Measurements from ENCODE around the gene ST3GAL3. TPM values are rescaled to one million over a fixed set of nuclear protein-coding genes. Genes with fewer than 3 reads are reported as not detected.

Gene ST3GAL3
- total RNA-seq, 1 experiment from 2014 or later: 26.0 TPM

- no peaks in the 10 kb centered on the region for H3K9me3 ChIP-seq (ENCODE audit: control insufficient read depth, insufficient read depth, low read depth, low read length)
- in situ Hi-C loops (cut with HindIII; ENCODE audit: low pct_unique_long_range_greater_than_20kb, low sequenced_read_pairs): no loop called here
- no TSS peak for BruUV-seq (replicated peaks)
- CTCF ChIA-PET: no interaction called here
- no peak overlapping the region for H3K4me3 ChIP-seq (ENCODE audit: low read depth in 2 of 2, low read length in 2 of 2)
- H3K27me3 ChIP-seq (ENCODE audit: control insufficient read depth, insufficient read depth, low read length): no peaks in the 10 kb centered on the region
- no peak overlapping the region for H3K27ac ChIP-seq (ENCODE audit: low read length)
- no peaks in the 10 kb centered on the region for H3K4me1 ChIP-seq (ENCODE audit: control insufficient read depth, insufficient read depth, low read length)
- ATAC-seq (no peak), DNase-seq (ENCODE audit: low read depth, low spot score) (no peak)
- peaks cover 3% of the 10 kb centered on the region for H3K36me3 ChIP-seq (ENCODE audit: control insufficient read depth, insufficient read depth, low read length)
- POLR2A ChIA-PET: no interaction called here
- intact Hi-C loops (cut with micrococcal nuclease; ENCODE audit: unreplicated experiment): no loop called here
- TF ChIP-seq CTCF (IDR thresholded peaks at IDR 0.05): no peak
- no peak for TF ChIP-seq POLR2AphosphoS5 (IDR thresholded peaks at IDR 0.05; ENCODE audit: low read depth, low read length)
- no peak for TF ChIP-seq SIN3A (IDR thresholded peaks at IDR 0.05; ENCODE audit: borderline replicate concordance, insufficient read depth, low read depth, low read length)
- no peak for TF ChIP-seq REST (IDR thresholded peaks at IDR 0.05; ENCODE audit: insufficient read depth in 1 of 2, low read depth in 2 of 2, low read length in 1 of 2)
- no peak for TF ChIP-seq TCF7L2 (IDR thresholded peaks at IDR 0.05; ENCODE audit: low read depth, low read length)
Measured at GRCh38 chr1:43956234-43956633, 248.9 kb downstream of the ST3GAL3 start.

- in situ Hi-C loops (cut with HindIII; ENCODE audit: low pct_unique_long_range_greater_than_20kb, low sequenced_read_pairs) (no loop called here), intact Hi-C loops (cut with micrococcal nuclease; ENCODE audit: unreplicated experiment) (no loop called here)
- H3K4me3 ChIP-seq (ENCODE audit: low read depth in 2 of 2, low read length in 2 of 2): no peak overlapping the region
- H3K4me1 ChIP-seq (ENCODE audit: control insufficient read depth, insufficient read depth, low read length): no peaks in the 10 kb centered on the region
- no peak for ATAC-seq
- BruUV-seq (replicated peaks): no TSS peak
- CTCF ChIA-PET: no interaction called here
- H3K27me3 ChIP-seq (ENCODE audit: control insufficient read depth, insufficient read depth, low read length): no peaks in the 10 kb centered on the region
- POLR2A ChIA-PET: interaction anchor here (0.6 kb wide), 1 partner anchor 36 kb away, joined by 7 read pairs; no protein-coding TSS in a partner anchor
- H3K36me3 ChIP-seq (ENCODE audit: control insufficient read depth, insufficient read depth, low read length): peaks cover 3% of the 10 kb centered on the region
- TF ChIP-seq CTCF (IDR thresholded peaks at IDR 0.05) (no peak), POLR2AphosphoS5 (IDR thresholded peaks at IDR 0.05; ENCODE audit: low read depth, low read length) (no peak), REST (IDR thresholded peaks at IDR 0.05; ENCODE audit: insufficient read depth in 1 of 2, low read depth in 2 of 2, low read length in 1 of 2) (no peak), SIN3A (IDR thresholded peaks at IDR 0.05; ENCODE audit: borderline replicate concordance, insufficient read depth, low read depth, low read length) (no peak), TCF7L2 (IDR thresholded peaks at IDR 0.05; ENCODE audit: low read depth, low read length) (no peak)
- no peaks in the 10 kb centered on the region for H3K9me3 ChIP-seq (ENCODE audit: control insufficient read depth, insufficient read depth, low read depth, low read length)
- DNase-seq (ENCODE audit: low read depth, low spot score): no peak
- H3K27ac ChIP-seq (ENCODE audit: low read length): no peak overlapping the region
Measured at GRCh38 chr1:43957407-43958040, 250.2 kb downstream of the ST3GAL3 start.
